WTC11 (cell line): ENCODE data around the gene ESRP2.

Source experiments
- NFE2L1 ChIP-seq: sonication (generic); formaldehyde crosslinking; IDR thresholded peaks from 2 replicates; pipeline ENCODE4 v1.8.1; 2023; ENCODE audit warnings: missing genetic modification reagents
- TEAD4 ChIP-seq: sonication (generic); formaldehyde crosslinking; IDR thresholded peaks from 2 replicates; pipeline ENCODE4 v1.8.0; 2022; ENCODE audit warnings: mild to moderate bottlenecking, missing genetic modification reagents
- TF ChIP-seq, protein P1 (sequence below): sonication (generic); formaldehyde crosslinking; IDR thresholded peaks from 2 replicates; pipeline ENCODE4 v1.8.1; 2022; ENCODE audit warnings: low read depth, mild to moderate bottlenecking, moderate library complexity, missing genetic modification reagents, borderline replicate concordance
- TF ChIP-seq, protein P2 (sequence below): sonication (generic); formaldehyde crosslinking; IDR thresholded peaks from 2 replicates; pipeline ENCODE4 v1.8.1; 2022; ENCODE audit warnings: mild to moderate bottlenecking, moderate library complexity, missing genetic modification reagents
- TF ChIP-seq, protein P3 (sequence below): fragments of 200-600 bp; IDR thresholded peaks from 2 replicates; pipeline ENCODE4 v1.8.0; 2022; ENCODE audit warnings: antibody characterized with exemption

- TF ChIP-seq, protein P1, sequence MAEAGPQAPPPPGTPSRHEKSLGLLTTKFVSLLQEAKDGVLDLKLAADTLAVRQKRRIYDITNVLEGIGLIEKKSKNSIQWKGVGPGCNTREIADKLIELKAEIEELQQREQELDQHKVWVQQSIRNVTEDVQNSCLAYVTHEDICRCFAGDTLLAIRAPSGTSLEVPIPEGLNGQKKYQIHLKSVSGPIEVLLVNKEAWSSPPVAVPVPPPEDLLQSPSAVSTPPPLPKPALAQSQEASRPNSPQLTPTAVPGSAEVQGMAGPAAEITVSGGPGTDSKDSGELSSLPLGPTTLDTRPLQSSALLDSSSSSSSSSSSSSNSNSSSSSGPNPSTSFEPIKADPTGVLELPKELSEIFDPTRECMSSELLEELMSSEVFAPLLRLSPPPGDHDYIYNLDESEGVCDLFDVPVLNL (CRISPR knock-in tag): no peak
- TF ChIP-seq, protein P2, sequence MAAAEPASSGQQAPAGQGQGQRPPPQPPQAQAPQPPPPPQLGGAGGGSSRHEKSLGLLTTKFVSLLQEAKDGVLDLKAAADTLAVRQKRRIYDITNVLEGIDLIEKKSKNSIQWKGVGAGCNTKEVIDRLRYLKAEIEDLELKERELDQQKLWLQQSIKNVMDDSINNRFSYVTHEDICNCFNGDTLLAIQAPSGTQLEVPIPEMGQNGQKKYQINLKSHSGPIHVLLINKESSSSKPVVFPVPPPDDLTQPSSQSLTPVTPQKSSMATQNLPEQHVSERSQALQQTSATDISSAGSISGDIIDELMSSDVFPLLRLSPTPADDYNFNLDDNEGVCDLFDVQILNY: no peak
- TF ChIP-seq, protein P3, sequence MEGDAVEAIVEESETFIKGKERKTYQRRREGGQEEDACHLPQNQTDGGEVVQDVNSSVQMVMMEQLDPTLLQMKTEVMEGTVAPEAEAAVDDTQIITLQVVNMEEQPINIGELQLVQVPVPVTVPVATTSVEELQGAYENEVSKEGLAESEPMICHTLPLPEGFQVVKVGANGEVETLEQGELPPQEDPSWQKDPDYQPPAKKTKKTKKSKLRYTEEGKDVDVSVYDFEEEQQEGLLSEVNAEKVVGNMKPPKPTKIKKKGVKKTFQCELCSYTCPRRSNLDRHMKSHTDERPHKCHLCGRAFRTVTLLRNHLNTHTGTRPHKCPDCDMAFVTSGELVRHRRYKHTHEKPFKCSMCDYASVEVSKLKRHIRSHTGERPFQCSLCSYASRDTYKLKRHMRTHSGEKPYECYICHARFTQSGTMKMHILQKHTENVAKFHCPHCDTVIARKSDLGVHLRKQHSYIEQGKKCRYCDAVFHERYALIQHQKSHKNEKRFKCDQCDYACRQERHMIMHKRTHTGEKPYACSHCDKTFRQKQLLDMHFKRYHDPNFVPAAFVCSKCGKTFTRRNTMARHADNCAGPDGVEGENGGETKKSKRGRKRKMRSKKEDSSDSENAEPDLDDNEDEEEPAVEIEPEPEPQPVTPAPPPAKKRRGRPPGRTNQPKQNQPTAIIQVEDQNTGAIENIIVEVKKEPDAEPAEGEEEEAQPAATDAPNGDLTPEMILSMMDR: no peak
- no peak for TF ChIP-seq TEAD4 (CRISPR knock-in tag)
- TF ChIP-seq NFE2L1: no peak
These were observed 44.0 kb upstream of the ESRP2 start for GRCh38 chr16:68279726-68280558.
